NCI-H526 (cell line): Measurements from ENCODE around the gene POU2F2.
"Not testable (repeated sequence)": the region's sequence is repeated elsewhere in the genome, so short reads cannot be mapped to it uniquely, and the experiment has no call there.

ENCODE experiments used
- DNase-seq, 2 experiments: peaks; one replicate each; lab custom pipeline; 2025; lab: John Stamatoyannopoulos, UW

Gene POU2F2

DNA sequence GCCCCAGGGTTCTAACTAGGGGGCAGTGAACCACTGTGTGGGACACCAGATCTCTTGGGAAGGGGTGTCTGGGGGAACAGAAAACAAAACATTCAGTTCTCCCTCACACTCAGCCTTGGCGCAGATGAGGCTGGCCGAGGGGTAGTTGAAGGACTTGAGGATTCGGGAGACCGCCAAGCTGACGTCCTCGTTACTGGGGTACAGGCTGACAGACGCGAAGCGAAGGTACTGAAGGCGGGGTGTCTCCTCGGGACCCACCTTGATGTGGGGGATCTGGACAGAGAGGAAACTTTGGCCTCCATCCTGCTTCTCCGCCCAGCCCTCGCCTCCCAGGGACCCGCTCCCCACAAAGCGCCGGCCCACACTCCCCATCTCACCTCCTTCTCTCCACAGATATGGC is 69.9 kb downstream of the POU2F2 start:
- no peak for DNase-seq

DNA sequence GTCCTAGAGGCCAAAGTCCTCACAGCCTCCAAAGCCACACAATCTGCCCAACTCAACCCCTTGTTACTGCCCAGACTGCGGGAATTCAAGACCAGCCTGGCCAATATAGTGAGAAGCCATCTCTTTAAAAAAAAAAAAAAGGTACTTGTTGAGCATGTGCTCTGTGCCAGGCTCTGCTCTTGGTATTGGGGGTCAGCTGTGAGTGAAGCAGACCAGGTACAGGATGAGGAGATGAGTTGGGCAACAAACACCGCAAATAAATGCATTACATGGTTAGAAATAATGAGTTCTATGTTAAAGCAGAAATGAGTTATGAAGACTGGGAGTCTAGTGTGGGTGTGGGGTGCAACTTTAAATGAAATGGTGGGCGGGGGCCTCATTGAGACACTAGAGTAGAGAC is 72.1 kb downstream of the POU2F2 start:
- no peak for DNase-seq

GRCh38 chr19:42059196-42059595 is 73.0 kb downstream of the POU2F2 start:
- DNase-seq, result no peak

DNA sequence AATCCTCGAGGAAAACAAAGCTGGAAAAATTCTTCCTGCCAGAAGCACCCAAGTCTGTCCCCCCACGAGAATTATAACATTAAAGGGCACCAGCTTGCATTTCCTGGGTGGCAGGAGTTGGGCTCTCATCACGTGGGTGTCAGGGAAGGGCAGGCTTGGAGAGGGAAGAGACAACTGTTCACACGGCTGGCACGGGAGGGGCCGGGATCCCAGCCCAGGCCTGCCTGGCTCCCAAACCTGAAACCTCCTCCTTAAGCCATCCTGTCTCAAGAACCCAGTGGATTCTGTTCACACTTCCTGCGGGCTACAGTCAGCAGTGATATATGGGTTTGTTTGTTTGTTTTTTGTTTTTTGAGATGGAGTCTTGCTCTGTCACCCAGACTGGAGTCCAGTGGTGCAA is 74.4 kb downstream of the POU2F2 start:
- DNase-seq, result no peak

DNA sequence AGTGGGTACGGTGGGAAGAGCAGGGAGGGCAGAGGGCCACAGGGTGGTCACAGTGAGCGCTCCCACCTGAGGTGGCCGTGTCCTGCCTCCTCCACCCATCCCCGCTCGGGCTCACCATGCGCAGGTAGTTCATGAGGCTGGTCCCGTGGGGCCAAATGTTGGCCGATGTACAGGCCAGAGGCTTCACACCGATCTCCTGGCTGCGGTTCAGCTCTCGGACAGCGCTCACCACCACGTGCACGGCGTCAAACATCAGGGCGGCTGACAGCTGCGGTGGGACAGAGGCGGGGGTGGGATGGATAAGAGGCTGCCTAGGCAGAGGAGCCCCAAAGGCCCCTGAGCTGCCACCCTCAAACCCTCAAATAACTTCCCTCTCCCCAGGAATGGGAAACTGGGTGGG is 78.0 kb downstream of the POU2F2 start:
- DNase-seq, result no peak

- no peak for DNase-seq
Measured at GRCh38 chr19:42053037-42053935, 79.0 kb downstream of the POU2F2 start.

DNA sequence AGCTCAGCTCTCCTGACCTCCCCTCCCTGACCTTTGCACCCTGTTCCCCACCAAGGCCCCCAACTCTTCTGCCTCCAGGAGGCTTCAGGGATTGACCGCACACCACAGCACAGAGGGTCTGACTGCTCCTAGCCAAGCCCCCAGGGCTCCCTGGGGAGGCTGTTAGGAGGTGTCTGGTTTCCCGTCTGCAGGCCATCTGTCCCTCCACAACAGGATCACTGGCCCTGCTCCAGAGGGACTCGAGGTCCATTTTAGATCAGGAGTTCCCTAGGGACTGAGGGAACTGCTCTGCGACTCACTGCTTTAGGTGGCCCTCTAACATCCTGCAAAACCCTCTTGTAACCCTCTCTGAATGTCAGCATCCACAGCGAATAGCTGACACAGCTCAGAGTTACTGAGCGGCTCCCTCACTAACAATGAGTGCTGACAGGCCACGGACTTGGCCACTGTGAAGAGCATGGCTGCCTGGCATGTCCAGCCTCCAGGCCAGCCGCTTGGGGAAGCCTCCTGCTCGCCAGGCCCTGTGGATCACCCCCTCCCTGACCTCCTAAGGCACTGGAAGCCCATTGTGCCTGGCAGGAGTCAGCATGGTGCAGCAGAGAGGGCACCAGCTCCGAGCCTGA is 79.9 kb downstream of the POU2F2 start:
- no peak for DNase-seq

GRCh38 chr19:42051166-42052115 is 80.8 kb downstream of the POU2F2 start:
- DNase-seq, result no peak

DNA sequence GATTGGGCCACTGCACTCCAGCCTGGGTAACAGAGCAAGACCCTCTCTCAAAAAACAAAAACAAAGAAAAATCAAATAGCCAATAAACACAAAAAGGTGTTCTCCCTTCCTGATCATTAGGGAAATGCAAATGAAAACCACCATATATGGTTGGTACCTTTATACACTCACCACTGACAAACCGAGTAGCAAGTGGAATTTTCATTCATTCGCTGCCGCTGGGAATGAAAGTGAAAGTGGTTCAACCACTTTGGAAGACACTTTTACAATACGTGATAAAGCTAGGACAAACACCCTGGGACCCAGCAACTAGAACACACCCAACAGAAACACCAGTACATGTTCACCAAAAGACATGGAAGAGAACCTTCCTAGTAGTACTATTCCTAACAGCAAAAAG is 83.3 kb downstream of the POU2F2 start:
- DNase-seq, result peak; percentile 28 to 65

GRCh38 chr19:42045575-42045974 is 86.7 kb downstream of the POU2F2 start:
- no peak for DNase-seq

GRCh38 chr19:42042455-42043170 is 89.6 kb downstream of the POU2F2 start:
- no peak for DNase-seq

GRCh38 chr19:42040491-42040890 is 91.8 kb downstream of the POU2F2 start:
- not testable (repeated sequence) for DNase-seq

DNA sequence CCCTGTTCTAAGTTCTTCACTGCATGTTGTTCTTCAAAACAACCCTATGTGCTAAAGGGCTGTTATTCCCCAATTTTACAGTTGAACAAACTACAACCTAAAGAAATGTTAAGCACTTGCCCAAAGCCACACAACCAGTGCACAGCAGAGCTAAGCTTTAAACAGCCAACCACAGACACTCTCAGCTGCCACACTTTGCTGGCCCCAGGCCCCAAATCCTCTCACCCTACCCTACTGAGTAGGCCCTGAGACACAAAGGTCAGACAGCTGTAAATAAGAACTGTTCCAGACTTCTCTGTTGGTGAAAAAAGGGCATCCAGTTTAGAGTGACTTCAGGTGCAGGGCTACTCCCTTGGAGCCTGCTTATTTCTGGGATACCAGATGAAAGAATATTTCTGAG is 92.2 kb downstream of the POU2F2 start:
- DNase-seq, result no peak

- no peak for DNase-seq
Measured at GRCh38 chr19:42038666-42039065, 93.6 kb downstream of the POU2F2 start.

DNA sequence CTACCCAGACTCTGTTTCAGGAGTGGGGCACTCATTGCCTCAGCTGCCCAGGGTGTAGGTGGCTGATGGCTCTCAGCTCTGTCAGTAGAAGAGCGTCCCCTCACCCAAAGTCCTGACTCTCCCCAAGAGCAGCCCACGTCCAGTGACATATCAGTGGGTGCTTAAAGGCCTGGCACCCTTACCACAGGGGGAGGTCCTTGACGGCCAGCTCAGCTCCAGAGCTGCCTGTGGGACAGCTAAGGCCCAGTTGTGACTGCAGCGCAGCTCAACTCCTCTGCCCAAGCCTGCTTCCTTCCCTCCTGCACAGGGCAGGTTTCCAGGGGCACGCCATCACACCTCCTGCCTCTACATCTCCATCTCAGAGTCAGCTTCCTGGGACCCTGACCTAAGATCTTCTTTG is 94.6 kb downstream of the POU2F2 start:
- DNase-seq, result no peak
